VCaP (cell line): Measurements from ENCODE around the gene NTNG1.

Source experiments
- H3K27ac ChIP-seq: fragments of 450-650 bp; 2 replicates; pipeline ENCODE4 v1.5.1; 2017
- TF ChIP-seq, protein P1 (sequence below): fragments of 450-650 bp; conservative IDR thresholded peaks from 2 replicates; pipeline ENCODE4 v1.5.1; 2017; ENCODE audit warnings: mild to moderate bottlenecking, moderate library complexity

NTNG1 gene

DNA sequence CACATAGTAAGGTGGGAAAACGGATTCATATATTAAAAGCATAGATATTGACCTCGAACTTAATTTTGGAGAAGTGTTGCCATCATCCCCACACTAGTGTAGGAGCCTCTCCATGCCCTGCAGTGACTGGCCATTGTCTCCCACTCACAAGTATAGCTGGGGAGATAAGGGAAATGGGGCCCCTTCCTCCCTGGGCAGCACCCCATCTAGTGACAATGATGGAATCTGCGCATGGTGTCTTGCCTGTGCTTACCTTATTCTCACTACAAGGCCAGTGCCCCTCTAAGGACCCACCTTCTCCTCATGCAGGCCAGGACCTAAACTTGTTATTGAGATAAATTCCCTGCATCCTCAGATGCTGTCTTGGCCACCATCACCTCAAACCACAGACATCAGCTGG is 374.9 kb downstream of the NTNG1 start:
- TF ChIP-seq, protein P1, sequence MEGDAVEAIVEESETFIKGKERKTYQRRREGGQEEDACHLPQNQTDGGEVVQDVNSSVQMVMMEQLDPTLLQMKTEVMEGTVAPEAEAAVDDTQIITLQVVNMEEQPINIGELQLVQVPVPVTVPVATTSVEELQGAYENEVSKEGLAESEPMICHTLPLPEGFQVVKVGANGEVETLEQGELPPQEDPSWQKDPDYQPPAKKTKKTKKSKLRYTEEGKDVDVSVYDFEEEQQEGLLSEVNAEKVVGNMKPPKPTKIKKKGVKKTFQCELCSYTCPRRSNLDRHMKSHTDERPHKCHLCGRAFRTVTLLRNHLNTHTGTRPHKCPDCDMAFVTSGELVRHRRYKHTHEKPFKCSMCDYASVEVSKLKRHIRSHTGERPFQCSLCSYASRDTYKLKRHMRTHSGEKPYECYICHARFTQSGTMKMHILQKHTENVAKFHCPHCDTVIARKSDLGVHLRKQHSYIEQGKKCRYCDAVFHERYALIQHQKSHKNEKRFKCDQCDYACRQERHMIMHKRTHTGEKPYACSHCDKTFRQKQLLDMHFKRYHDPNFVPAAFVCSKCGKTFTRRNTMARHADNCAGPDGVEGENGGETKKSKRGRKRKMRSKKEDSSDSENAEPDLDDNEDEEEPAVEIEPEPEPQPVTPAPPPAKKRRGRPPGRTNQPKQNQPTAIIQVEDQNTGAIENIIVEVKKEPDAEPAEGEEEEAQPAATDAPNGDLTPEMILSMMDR, result no peak
- no peak overlapping the region for H3K27ac ChIP-seq

GRCh38 chr1:107523061-107523460 is 382.2 kb downstream of the NTNG1 start:
- TF ChIP-seq, protein P1, result no peak
- H3K27ac ChIP-seq, result no peak overlapping the region

DNA sequence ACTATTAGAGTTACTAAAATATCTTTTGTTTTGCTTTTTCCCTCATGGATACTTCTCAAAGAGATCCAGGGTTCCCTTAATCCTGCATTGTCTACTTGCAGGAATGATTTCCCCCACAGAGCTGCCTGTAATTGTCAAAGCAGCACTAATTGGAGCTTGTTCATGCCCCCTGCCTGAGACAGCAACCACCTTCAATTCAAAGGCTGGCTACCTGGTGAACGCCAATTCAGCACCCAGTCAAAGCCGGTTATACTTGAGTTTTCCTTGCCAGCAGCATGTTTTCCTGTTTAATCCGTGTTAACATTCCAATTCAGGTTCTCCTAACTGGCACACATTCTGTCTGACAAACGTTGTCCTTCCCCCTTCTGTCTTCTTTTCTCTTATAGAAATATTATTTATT is 382.9 kb downstream of the NTNG1 start:
- TF ChIP-seq, protein P1, result no peak
- H3K27ac ChIP-seq, result no peak overlapping the region

- TF ChIP-seq, protein P1, result no peak
- H3K27ac ChIP-seq, result no peak overlapping the region
Observed at GRCh38 chr1:107524301-107524700, 383.5 kb downstream of the NTNG1 start.

- TF ChIP-seq, protein P1, result no peak
- no peak overlapping the region for H3K27ac ChIP-seq
Observed at GRCh38 chr1:107525145-107525544, 384.3 kb downstream of the NTNG1 start.

DNA sequence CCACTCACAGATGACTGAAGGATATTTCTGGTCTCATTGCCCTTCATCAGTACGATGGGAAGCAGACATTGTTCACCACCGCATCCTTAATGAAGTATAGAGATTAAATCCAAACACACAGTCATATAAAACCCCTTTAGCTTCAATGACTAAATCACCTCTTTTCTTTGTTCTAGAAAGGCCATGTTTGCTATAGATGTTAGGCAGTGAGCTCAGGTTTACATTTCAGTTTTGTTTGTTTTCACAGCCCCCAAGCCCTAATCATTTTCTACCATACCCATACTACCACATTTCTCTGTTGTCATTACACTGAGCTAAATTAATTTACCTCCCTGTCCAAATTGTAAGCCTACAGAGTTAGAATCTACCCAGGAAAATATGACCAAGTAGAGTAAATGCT is 385.1 kb downstream of the NTNG1 start:
- peak overlapping the region; percentile 17 for H3K27ac ChIP-seq
- TF ChIP-seq, protein P1, result no peak

- peak overlapping the region; percentile 17 for H3K27ac ChIP-seq
- TF ChIP-seq, protein P1, result no peak
Observed at GRCh38 chr1:107526524-107527198, 385.8 kb downstream of the NTNG1 start.
